Ishikawa (cell line): ENCODE data around the gene BTRC.
A peak's percentile ranks its signal among the peaks of the same experiment; 100 is the strongest.

Source experiments
- CEBPB ChIP-seq: IDR thresholded peaks from 2 replicates; pipeline ENCODE4 v1.6.1; 2012
- CREB1 ChIP-seq: IDR thresholded peaks from 2 replicates; pipeline ENCODE4 v1.6.1; 2012; ENCODE audit warnings: low read depth
- EGR1 ChIP-seq: IDR thresholded peaks from 2 replicates; pipeline ENCODE4 v1.6.1; 2012
- EP300 ChIP-seq: IDR thresholded peaks from 2 replicates; pipeline ENCODE4 v1.6.1; 2012; ENCODE audit warnings: borderline replicate concordance
- FOXM1 ChIP-seq: IDR thresholded peaks from 2 replicates; pipeline ENCODE4 v1.6.1; 2012; ENCODE audit warnings: low read depth, borderline replicate concordance
- MAX ChIP-seq: IDR thresholded peaks from 2 replicates; pipeline ENCODE4 v1.6.1; 2012
- NFIC ChIP-seq: IDR thresholded peaks from 2 replicates; pipeline ENCODE4 v1.6.1; 2012
- RAD21 ChIP-seq: IDR thresholded peaks from 2 replicates; pipeline ENCODE4 v1.6.1; 2012; ENCODE audit warnings: low read depth
- REST ChIP-seq: IDR thresholded peaks from 2 replicates; pipeline ENCODE4 v1.6.1; 2012; ENCODE audit warnings: low read depth, mild to moderate bottlenecking
- TAF1 ChIP-seq: IDR thresholded peaks from 2 replicates; pipeline ENCODE4 v1.6.1; 2012; ENCODE audit warnings: low read depth, mild to moderate bottlenecking
- TCF12 ChIP-seq: IDR thresholded peaks from 2 replicates; pipeline ENCODE4 v1.6.1; 2012; ENCODE audit warnings: low read depth
- TEAD4 ChIP-seq: IDR thresholded peaks from 2 replicates; pipeline ENCODE4 v1.6.1; 2012
- USF1 ChIP-seq: IDR thresholded peaks from 2 replicates; pipeline ENCODE4 v1.6.1; 2012
- YY1 ChIP-seq: IDR thresholded peaks from 2 replicates; pipeline ENCODE4 v1.6.1; 2012; ENCODE audit warnings: low read depth
- ZBTB7A ChIP-seq: IDR thresholded peaks from 2 replicates; pipeline ENCODE4 v1.6.1; 2012; ENCODE audit warnings: low read depth

Gene BTRC

GRCh38 chr10:101357958-101358357 is 4.0 kb downstream of the BTRC start:
- TF ChIP-seq CEBPB (no peak), YY1 (no peak), USF1 (no peak), EP300 (no peak), TAF1 (no peak), TCF12 (no peak), MAX (no peak), NFIC (no peak), ZBTB7A (no peak), TEAD4 (no peak), RAD21 (no peak), REST (no peak), CREB1 (no peak), EGR1 (no peak), FOXM1 (no peak)

GRCh38 chr10:101358706-101359300 is 4.8 kb downstream of the BTRC start:
- TF ChIP-seq EGR1 (no peak), TAF1 (no peak), CREB1 (no peak)

- no peak for TF ChIP-seq USF1
- TF ChIP-seq FOXM1: no peak
- TF ChIP-seq EGR1: no peak
- no peak for TF ChIP-seq NFIC
- TF ChIP-seq MAX: no peak
- no peak for TF ChIP-seq ZBTB7A
- no peak for TF ChIP-seq CEBPB
These were observed 10.0 kb downstream of the BTRC start for GRCh38 chr10:101363850-101364400.

- TF ChIP-seq NFIC (no peak), FOXM1 (no peak), CREB1 (no peak), ZBTB7A (no peak), USF1 (no peak), TEAD4 (no peak), REST (no peak), TCF12 (no peak), RAD21 (no peak), EP300 (no peak), EGR1 (no peak), YY1 (no peak), TAF1 (no peak), MAX (no peak), CEBPB (no peak)
These were observed 10.8 kb downstream of the BTRC start for GRCh38 chr10:101364721-101365120.

GRCh38 chr10:101367569-101368453 is 13.8 kb downstream of the BTRC start:
- TF ChIP-seq USF1 (no peak), TEAD4 (peak; percentile 63; the same call in 1 of the 2 replicates), TCF12 (peak; percentile 52; the same call in 1 of the 2 replicates), NFIC (peak; percentile 80), FOXM1 (peak; percentile 45; the same call in 1 of the 2 replicates), CEBPB (no peak), EP300 (peak; percentile 27; the same call in 1 of the 2 replicates), YY1 (peak; percentile 44), EGR1 (no peak), RAD21 (peak; percentile 8; the same call in 1 of the 2 replicates), CREB1 (no peak; the same call in 1 of the 2 replicates)
